GM12873 (cell line): ENCODE measurements around the gene LRRC74B.

Source experiments
- CTCF ChIP-seq: IDR thresholded peaks from 2 replicates; pipeline ENCODE4 v1.5.1; 2012; ENCODE audit warnings: low read depth, mild to moderate bottlenecking, moderate library complexity, low read length, control low read depth; ENCODE audit not compliant: insufficient read depth; ENCODE audit errors: missing control alignments

LRRC74B gene

GRCh38 chr22:21064917-21065864 is 19.4 kb downstream of the LRRC74B start:
- TF ChIP-seq CTCF: no peak

- TF ChIP-seq CTCF: no peak
Observed at GRCh38 chr22:21067075-21067900, 21.5 kb downstream of the LRRC74B start.

- TF ChIP-seq CTCF: no peak
Observed at GRCh38 chr22:21067901-21068680, 22.3 kb downstream of the LRRC74B start.

GRCh38 chr22:21068681-21069276 is 23.0 kb downstream of the LRRC74B start:
- no peak for TF ChIP-seq CTCF

GRCh38 chr22:21069375-21069774 is 23.6 kb downstream of the LRRC74B start:
- TF ChIP-seq CTCF: no peak

GRCh38 chr22:21070690-21071615 is 25.2 kb downstream of the LRRC74B start:
- TF ChIP-seq CTCF: no peak
